Activated CD4-positive, CD25-positive, alpha-beta regulatory T cell treated with anti-CD3 and anti-CD28 coated beads, Interleukin-2, amount 50 U/mL, for 72 hours (primary cell): ENCODE data around the gene DISP2.

Experiments
- DNase-seq: peaks from one replicate; pipeline ENCODE4 v3.0.0; 2021

The DISP2 gene

DNA sequence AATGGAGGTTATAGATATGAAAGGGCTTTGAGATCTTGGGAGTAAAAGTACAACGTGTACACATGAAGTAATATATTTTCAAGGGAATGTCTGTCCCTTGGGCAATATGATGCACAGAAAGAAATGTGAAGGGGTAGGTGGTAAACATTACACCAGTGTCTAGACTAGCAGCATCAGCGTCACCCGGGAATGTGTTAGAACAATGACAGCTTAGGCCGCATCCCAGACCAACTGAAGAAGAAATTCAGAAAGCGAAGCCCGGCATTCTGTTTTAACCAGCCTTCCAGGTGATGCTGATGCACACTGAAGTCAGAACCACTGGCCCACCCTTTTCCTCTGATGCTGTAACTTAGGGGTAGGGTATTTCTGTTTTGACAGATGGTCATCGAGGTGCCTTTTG is 28.2 kb upstream of the DISP2 start:
- no peak for DNase-seq

DNA sequence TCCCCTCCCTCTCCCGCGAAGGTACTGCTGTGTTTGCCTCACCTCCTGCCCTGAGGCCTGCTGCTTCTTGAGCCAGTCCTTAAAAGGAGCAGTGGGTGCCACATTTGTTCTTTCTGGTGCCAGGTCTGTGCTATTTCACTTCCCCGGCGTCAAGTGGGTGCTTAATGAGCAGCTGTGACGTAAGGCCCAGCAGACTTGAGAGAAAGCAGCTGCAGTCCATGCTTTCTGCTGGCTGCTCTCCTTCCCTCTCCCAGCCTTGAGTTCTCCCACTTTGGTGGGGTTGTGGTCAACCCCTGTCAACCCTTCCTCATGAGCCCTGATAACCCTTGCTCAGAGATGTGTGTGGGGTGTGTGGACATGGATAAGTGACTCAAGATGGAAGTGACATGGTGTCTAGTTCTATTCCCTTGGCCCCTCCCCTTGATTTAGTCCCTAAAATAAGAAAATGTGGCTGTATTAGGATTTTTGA is 27.6 kb upstream of the DISP2 start:
- DNase-seq = no peak

DNA sequence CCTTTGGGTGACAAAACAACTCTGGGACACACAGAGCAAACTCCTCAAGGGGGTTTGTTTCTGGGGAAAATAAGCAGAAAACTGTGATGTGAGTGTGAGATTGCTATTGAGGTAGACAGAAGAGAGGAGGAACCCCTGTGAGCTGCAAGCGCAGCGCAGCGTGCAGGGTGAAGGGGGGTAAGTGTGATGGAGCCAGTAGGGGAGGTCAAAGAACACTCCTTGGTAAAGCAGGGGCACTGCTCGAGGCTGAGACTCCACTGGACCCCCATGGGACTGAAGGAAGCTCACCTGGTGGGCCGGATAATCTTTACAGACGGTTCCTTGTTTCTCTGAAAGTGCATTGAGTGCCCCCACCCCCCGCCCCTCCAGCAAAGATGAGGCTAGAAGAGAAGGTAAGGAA is 27.0 kb upstream of the DISP2 start:
- DNase-seq = no peak

DNA sequence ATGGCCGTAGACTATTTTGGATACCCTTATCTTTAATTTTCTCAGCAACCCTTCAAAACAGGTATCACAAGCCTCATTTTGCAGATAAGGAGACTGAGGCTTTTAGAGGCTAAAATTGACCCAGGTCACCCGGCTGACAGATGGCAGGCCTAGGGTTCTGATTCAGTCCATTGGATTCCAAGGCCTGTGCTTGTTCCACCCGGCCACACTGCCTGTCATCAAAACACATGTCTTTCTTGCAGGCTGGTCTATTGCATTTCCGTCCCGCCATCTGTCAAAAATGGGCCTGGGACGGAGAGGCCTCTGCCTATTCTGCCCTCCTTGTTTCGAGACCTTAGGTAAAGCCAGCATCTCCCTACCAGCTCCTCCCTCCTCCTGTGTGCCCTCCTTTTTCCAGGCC is 26.4 kb upstream of the DISP2 start:
- no peak for DNase-seq

DNA sequence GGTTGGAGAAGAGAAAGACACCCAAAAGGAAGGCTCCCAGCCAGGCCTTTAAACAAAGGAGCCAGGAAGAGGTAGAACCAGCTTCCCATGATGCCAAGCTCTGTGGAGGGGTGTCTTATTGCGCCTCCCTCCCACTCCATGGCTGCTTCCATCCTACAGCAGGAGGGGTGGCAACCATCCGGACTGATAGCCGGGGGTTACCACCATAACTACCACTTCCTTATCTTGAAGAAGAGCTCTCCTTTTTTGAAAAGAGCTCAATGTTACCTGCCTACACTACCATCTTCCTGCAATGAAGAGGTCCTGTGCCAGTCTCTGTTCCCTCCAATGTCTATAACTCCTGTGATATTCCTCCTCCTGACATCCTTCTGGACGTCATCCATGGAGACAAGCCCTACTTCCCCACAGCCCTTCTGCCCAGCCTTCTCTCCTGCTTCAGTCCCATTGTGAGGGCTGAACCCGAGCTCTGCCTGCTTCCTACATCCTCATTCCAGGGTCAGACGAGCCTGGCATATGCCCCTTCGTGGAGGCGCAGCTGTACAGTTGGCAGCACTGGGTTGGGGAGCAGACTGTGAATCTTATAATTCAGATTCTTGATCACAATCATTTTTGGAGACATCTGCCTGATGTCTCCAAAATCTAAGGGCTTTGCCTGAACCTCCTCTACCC is 25.8 kb upstream of the DISP2 start:
- no peak for DNase-seq

DNA sequence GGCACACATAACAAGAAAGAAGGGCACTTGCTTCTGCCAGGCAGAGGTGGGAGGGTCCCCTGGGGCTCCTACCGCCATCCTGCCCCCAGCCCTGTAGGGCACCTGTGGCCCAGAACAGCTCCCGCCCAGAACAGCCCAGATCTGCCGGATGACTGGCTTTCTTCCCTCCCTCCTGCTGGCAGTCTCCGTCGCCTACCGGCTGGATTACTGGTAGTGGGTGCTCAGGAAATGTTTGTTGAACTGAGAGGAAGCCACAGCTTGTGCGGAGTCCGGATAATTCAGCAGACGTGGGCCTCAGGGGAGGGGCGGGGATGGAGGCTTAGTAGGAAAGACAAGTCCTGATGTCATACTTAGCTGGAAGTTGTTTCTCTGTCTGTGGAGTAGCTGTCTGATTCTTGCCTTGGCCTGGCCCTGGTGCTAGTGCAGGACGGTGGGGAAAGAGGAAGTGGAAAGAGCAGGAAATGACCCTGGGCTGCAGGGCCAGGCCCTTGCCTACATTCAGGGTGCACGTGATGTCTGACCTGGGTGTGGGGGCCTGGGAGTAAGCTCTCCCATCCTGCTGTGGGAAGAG is 24.0 kb upstream of the DISP2 start:
- DNase-seq = no peak

DNA sequence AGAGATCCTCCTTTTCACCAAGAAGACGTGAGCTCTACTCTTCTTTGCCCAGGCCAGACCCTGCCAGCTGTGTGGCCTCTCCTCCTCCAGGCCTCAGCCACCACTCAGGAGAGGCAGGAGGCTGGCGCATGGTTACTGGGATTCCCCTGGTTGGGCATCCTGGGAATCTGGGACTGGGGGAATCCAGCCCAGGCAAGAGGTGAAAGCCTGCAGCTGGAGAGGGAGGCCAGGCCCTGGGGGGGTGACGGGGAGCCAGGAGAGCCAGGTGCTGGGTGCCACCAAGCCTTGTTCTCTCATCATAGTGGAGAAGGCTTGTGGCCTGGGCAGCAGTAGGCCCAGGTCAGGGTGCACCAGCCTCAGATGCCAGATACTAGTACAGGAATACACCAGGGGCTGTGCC is 23.5 kb upstream of the DISP2 start:
- DNase-seq = no peak

DNA sequence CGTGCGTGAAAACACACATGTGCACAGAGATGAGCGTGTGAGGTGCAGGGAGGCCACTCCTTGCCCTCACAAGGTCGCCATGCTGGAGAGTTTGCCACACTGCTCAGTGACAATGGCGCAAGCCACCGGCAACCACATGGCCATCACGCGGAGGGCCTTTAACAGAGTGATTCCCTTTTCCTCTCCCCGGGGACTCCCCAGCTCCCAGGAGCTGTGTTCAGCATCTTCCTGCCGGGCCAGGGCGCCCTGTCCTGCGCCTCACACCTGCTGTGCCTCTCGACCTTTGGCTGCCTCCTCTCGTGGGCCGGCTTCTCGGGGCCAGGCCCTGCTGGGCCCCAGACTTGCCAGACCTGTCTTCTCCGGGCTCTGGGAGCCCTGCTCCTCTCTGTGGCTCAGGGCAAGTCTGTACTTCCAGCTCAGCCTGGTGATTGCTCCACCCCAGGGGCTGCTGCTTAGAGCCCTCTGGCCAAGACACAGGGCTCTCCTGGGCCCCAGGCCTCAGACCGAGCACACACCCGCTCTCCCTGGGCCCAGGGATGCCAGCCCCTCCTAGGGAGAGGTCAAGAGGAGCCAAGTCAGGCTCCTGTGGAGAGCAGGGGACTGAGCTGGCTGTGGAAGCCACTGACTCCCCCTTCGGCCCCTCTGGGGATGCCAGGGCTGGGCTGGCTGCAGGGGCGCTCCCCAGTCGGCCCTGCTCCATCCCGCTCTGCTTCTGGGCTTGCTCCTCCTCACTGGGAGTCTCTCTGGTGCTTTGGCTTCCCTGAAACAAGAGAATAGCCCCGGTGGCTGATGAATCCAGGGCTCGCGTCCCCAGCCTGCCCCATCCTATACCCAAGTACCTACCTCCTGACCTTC is 22.9 kb upstream of the DISP2 start:
- DNase-seq = no peak

DNA sequence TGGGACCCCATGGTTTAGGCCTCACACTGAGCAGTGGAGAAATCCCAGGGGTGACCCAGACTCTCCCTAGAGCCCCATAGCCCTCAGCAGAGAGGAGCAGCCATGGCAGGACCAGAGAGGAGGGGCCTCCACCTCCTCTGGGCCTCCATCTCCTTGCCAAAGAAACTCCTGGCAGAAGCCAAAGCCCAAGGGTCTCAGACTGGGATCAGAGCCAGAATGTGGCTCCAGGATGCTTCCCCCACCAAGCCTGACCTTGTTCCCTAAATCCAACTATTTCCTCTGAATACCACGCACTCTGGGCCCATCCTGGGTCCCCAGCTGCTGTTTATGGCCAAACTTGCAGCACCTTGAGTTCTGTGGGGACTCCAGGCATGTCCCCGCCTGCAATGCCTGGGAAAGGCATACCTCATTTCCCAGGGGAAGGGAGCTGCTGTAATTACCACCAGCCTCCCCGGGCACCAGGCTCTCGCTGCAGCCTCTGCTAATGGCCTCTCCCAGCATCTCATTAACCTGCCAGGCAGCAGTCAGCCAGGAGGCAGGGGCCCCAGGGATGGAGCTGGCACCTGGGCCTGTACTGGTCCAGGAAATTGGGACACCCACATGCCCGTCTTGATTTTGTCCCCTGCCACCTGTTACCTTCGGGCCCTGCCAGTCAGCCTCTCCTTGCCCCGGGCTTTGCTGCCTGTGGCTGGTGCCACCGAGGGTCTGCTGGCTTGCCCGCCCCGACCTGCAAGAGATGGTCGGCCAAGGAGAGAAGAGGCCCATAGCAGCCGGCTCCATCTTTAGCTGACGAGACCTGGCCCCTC is 21.9 kb upstream of the DISP2 start:
- no peak for DNase-seq

DNA sequence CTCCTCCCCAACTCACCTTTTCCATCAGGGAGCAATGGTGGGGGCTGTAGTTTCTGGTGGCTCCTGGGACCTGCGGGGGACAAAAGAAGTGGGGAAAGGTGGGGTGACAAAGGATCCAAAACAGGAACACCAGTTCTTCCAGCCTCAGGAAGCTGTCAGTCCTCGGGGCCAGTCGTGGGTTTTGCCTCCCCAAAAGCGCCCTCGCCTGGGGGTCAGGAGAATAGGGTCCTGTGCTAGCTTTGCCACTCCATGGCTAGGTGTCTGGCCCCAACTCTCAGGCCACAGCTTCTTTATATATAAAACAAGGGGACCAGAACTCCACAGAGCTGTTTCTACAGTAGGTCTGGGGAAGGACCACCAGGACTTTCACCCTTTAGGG is 21.3 kb upstream of the DISP2 start:
- no peak for DNase-seq

DNA sequence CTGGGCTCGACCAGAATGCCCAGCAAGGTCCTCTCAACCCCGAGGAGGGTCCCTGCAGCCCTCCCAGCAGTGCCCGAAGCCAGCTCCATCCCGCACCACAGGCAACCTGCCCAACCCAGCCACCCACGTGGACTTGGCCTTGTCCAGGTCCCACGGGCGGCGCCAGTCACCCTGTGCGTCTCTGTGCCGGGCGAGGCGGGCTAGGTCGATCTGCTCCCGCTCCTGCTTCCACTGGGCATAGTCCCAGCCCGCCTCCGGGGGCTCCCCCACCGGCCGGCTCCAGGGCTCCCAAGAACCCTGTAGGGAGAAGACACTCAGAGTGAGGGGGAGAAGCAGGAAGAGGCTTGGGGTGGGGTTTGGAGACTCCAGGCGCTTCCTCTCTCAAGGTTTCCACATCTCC is 20.4 kb upstream of the DISP2 start:
- no peak for DNase-seq

DNA sequence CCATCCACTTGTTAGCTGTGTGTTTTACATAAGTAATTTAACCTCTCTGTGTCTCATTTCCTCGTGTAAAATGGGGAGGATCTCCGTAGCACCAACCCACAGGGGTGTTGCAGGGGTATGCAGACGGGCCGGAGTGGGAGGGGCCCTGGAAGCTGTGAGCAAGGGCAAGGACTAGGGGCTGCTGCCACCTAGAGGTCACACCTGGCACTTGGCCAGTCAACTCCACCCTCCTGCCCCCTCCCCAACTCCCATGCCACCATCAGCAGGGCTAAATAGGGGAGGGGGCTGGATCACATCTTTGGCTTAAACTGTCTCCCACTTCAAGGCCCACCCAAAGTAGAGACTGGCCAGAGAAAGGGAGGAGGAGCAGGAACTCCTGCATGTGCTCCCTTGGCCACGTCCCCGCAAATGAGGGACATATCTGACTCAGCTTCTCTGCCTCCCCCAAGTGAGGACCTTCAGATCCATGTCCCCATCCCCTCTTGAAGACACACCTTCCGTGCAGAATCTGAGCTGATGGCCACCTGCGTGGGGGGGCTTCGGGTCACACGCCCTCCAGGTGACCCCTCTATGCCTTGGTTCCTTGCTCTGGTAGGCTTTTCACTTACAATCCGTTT is 19.9 kb upstream of the DISP2 start:
- DNase-seq = peak; percentile 77

DNA sequence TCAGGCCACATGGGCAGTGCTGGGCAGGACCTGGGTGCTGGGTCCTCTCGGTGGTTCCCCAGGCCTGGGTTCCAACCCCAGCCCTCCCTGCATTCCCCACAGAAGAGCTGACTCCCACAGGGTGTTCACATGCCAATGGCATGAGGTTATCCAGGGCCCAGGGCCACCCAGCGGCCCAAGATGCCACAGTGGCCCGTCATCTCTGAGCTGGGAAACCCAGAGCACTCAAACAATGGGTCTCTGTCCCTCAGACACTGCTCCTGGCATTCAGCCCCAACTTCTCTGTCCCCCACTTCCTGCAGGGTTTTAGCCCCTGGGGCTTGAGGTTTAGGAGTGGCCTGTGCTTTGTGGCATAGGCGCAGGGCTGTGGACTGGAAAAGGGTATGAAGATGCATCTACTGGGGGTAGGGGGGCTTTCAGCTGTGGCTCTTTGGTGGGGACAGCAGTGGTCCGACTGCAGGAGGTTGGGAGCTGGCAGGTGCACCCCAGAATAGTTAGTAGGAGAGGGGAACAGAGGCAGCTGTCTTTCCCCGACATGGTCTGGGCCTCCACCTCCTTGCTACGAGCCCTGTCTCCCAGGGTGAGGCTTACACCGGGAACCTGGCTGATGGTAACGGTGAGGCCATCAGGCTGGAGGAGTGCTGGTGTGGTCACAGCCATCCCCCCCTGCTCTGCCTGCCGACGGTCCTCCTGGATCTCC is 18.9 kb upstream of the DISP2 start:
- DNase-seq = no peak

DNA sequence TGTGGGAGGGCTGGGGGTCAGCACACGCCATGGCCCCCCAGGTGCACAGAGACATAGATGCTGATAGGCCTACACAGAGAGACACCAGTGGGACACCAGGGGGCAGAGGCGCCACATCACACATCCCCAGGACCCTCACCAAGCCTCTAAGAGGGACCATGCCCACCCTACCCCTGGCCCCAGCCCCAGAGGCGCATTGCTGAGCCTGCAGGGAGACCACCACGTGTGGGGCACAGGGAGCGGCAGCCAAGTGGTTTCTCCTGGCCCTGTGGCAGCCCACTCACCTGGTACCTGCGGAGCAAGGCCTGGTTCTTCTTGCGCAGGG is 18.4 kb upstream of the DISP2 start:
- no peak for DNase-seq

DNA sequence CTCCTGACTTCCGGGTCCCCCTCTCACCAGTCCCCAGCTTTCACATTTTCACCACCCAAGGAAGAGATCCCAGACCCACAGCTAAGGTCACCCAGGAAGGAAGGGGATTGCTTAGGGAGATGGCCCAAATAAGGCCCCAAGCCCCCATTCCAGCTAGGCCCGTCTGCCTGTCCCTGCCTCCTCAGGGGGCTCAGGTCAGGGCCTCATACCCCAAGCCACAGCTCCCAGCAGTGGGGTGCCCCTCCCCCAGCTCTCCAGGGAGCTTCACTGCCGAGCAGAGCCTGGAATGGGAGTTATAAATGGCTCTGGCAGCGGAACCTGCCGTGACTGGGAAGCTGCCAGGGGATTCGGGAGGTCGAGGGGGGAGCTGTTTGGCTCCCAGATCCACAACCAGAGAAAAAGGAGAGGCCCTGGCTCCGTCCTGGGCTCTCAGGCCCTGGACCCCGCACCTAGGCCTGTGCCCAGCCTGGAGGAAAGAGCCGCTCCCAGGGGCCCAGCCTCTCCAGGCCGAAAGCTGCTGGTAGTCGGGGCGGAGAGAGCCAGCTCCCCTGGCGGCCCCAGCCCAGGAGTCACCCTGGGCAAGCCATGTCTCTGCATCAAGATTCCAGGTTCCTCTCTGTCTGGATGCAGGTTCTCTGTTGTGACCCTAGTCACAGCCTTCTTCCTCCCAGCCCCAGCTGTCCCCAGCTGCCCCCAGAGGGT is 17.8 kb upstream of the DISP2 start:
- no peak for DNase-seq

DNA sequence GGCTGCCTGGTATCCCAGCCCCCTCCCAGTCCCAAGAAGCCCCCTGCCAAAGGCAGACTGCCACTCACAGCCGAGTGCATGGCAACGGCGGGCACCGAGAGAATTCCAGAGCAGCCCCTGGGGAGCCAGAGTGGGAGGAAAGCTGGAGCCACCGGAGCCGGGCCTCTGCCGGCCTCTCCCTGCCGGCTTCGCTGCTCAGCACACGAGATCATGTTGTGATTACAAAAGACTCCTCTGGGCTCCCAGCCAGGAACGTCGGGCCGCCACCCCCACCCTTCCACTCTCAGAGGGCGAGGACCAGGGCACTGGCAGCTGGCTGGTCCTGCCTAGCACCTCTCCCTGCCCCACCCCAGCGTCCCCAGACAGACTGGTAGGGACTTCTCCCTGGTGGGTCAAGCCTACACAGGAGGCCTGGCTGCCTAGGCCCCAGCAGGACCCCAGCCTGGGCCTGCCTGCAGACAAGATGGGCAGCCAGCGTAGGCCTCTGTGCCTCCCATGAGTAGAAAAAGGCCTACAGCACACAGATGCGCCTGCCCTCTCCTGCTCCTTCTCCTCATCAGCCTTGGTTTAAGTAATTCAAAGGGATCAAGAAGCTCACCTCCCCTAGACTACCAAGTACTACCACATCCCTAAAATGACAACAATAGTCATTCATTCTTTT is 17.1 kb upstream of the DISP2 start, which contains the start of gene CCDC9B:
Gene CCDC9B (minus strand): TSS at position 200 of the 661 bp plus-strand sequence. CDS start 120 bp downstream, at position 80.
- no peak for DNase-seq

DNA sequence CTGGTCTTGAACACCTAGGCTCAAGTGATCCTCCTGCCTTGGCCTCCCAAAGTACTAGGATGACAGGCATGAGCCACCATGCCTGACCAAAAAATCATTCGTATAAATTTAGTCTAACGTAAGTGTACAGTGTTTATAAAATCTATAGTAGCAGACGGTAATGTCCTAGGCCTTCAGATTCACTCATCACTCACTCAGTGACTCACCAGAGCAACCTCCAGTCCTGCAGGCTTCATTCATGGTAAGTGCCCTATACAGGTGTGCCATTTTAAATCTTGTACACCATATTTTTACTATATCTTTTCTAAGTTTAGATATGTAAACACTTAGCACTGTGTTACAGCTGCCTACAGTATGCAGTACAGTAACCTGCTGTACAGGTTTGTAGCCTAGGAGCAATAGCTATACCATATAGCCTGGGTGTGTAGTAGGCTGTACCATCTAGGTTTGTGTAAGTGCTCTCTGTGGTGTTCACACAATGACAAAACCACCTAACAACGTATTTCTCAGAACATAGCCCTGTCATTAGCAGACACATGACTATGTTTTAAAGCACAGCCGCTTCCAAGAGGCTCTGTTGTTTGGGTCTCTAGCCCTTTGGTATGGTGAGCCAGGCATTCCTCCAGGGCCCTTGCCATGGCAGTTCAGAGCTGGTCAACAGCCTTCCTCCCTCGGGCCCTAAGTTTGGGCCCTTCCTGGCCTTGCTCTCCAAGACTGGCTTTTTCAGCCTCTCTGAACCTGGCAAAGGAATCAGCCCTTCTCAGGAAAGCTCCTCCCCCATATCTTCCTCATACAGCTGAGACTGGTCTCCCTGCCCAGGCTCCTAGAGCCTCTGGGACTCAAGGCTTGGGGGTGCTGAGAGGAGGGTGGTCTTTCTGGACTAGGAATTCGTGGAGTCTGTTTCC is 15.4 kb upstream of the DISP2 start:
- DNase-seq = no peak

DNA sequence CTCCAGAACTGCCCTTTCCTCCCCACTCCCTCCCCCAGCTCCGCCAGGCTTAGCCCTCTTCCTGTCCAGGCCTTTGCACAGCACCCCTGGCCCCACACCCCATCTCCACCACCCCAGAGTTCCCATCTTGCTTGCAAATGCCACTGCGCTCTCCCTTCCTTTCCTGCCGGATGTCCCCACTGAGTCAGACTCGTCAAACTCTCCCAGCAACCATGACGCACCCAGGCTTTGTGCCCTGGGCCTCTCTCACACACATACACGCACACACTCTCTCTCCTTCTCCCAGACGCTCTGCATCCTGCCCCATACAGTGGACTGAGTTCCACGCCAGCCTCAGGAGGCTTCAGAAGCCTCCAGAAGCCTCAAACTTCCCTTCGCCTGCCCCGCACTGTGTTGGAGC is 14.5 kb upstream of the DISP2 start:
- DNase-seq = no peak

DNA sequence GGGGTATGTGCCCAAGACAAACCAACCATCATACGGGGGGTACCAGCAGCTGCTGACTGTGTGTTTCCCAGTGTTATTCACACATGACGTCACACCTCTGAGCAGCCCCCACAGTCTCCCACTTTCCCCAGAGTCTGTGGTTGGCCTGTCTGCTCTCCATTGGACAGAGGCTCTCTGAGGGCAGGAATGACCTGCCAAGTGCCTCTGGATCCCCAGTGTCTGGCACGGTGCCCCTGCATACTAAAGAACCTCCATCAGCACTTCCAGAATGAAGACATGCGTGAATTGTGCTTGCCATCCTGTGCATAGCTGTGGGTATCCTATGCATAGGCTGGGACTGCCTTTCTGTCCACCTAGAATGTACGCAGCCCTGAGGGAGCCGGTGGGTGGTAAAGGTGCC is 13.8 kb upstream of the DISP2 start:
- DNase-seq = no peak

DNA sequence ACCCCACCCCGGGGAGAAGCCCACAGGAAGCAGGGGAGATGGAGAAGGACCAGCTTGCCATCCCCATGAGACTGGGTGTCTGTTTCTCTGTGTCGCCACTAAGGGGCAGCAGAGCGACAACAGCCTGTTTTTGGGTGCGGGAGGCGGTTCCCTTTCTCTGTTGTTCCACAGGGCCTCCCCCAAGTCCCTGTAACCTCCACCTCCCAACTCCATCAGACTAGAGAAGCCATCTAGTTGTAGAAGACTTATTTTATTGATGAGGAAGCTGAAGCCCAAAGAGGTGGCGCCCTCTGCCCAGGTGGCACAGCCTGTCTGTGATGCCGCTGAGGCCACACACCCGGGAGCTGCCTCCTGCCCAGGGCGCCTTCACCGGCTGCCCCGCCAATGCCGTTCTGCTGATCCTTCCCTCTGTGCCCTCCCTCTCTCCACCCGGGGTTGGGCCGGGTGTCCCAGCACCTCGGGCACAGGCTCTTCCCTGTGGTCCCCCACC is 13.3 kb upstream of the DISP2 start:
- DNase-seq = peak; percentile 71
